Body of pancreas (tissue), 4 donors: ENCODE data around the gene POLH.

Experiments used
- CTCF ChIP-seq, 7 experiments: fragments of 450-650 bp in 4 of 7; fragments of 200-600 bp in 3 of 7; sonication (generic) in 3 of 7; IDR thresholded peaks; one replicate each; pipeline ENCODE4 v1.5.1; 2016 to 2019; ENCODE audit warnings: antibody characterized with exemption in 7 of 7
- POLR2A ChIP-seq, 3 donors: fragments of 450-650 bp; IDR thresholded peaks; one replicate each; pipeline ENCODE4 v1.6.1; 2016; ENCODE audit warnings: antibody characterized with exemption in 3 of 3, mild to moderate bottlenecking in 2 of 3

GRCh38 chr6:43614396-43614730 is 38.4 kb downstream of the POLH start:
- TF ChIP-seq POLR2A (IDR thresholded peaks at IDR 0.05) (no peak), CTCF (IDR thresholded peaks at IDR 0.05) (no peak)
